IPS-NIHi11 (cell line): ENCODE data around the gene CLASP1.
"Not testable (repeated sequence)": the region's sequence is repeated elsewhere in the genome, so short reads cannot be mapped to it uniquely, and the experiment has no call there.

ENCODE experiments used
- DNase-seq: peaks from one replicate; pipeline ENCODE4 v3.0.0; 2012; ENCODE audit warnings: mixed read lengths, low spot score

CLASP1 gene

GRCh38 chr2:121582272-121582671 is 67.0 kb downstream of the CLASP1 start:
- DNase-seq = no peak

GRCh38 chr2:121579309-121579708 is 70.0 kb downstream of the CLASP1 start:
- DNase-seq = no peak

GRCh38 chr2:121577381-121577780 is 71.9 kb downstream of the CLASP1 start:
- DNase-seq = no peak

GRCh38 chr2:121576263-121576662 is 73.0 kb downstream of the CLASP1 start:
- DNase-seq = no peak

- no peak for DNase-seq
Observed at GRCh38 chr2:121575800-121576199, 73.5 kb downstream of the CLASP1 start.

GRCh38 chr2:121570667-121571055 is 78.6 kb downstream of the CLASP1 start:
- no peak for DNase-seq

GRCh38 chr2:121570036-121570666 is 79.1 kb downstream of the CLASP1 start:
- no peak for DNase-seq

GRCh38 chr2:121567957-121568409 is 81.3 kb downstream of the CLASP1 start:
- no peak for DNase-seq

- DNase-seq = no peak
Observed at GRCh38 chr2:121567452-121567851, 81.8 kb downstream of the CLASP1 start.

GRCh38 chr2:121565389-121566250 is 83.6 kb downstream of the CLASP1 start:
- peak; percentile 23 for DNase-seq

GRCh38 chr2:121564905-121565304 is 84.4 kb downstream of the CLASP1 start:
- DNase-seq = no peak

GRCh38 chr2:121563754-121564153 is 85.5 kb downstream of the CLASP1 start:
- DNase-seq = not testable (repeated sequence)

- DNase-seq = no peak
Observed at GRCh38 chr2:121562269-121563176, 86.7 kb downstream of the CLASP1 start.

GRCh38 chr2:121561617-121562268 is 87.5 kb downstream of the CLASP1 start:
- DNase-seq = no peak

GRCh38 chr2:121558329-121558728 is 90.9 kb downstream of the CLASP1 start:
- no peak for DNase-seq

GRCh38 chr2:121555008-121555407 is 94.3 kb downstream of the CLASP1 start:
- no peak for DNase-seq

- DNase-seq = not testable (repeated sequence)
Observed at GRCh38 chr2:121552477-121553180, 96.6 kb downstream of the CLASP1 start.

- no peak for DNase-seq
Observed at GRCh38 chr2:121550669-121551068, 98.6 kb downstream of the CLASP1 start.

GRCh38 chr2:121547646-121548045 is 101.6 kb downstream of the CLASP1 start:
- DNase-seq = no peak

GRCh38 chr2:121545913-121546312 is 103.3 kb downstream of the CLASP1 start:
- DNase-seq = no peak

GRCh38 chr2:121545257-121545656 is 104.0 kb downstream of the CLASP1 start:
- no peak for DNase-seq
